Right ventricle myocardium inferior (tissue), 1 donor: ENCODE measurements around the gene FOXE3. TPM values are rescaled to one million over a fixed set of nuclear protein-coding genes. Genes with fewer than 3 reads are reported as not detected.
A peak's percentile ranks its signal among the peaks of the same experiment; 100 is the strongest.

ENCODE experiments used
- ATAC-seq: fragments of 200-7000 bp; cut with Tn5 transposase; one replicate; pipeline ENCODE4 v1.9.1; 2020; ENCODE audit warnings: mild to moderate bottlenecking, moderate library complexity
- DNase-seq: peaks from one replicate; pipeline ENCODE4 v3.0.0; 2021; ENCODE audit errors: missing footprints
- intact Hi-C: fragments of 100-400 bp; cut with DNase I; formaldehyde crosslinking; loops from one replicate; pipeline ENCODE4 v1.11.0; 2022
- total RNA-seq: library from RNA; stranded (reverse); fragmentation: NEBNext Ultra II Directional; extraction: Animal tissue kit (Norgen Biotek cat#: 25700); gene quantifications from one replicate; pipeline ENCODE4 v1.2.1, GENCODE V29; 2021
- donor health status: DM: no; HTN: yes; CAD: no; lungs with severe emphysema.

The FOXE3 gene
- total RNA-seq, 1 donor from 2014 or later = not detected

- intact Hi-C loops = no loop called here
- no peak for DNase-seq
- ATAC-seq = no peak
Observed at GRCh38 chr1:47401761-47402160, 14.3 kb upstream of the FOXE3 start.

DNA sequence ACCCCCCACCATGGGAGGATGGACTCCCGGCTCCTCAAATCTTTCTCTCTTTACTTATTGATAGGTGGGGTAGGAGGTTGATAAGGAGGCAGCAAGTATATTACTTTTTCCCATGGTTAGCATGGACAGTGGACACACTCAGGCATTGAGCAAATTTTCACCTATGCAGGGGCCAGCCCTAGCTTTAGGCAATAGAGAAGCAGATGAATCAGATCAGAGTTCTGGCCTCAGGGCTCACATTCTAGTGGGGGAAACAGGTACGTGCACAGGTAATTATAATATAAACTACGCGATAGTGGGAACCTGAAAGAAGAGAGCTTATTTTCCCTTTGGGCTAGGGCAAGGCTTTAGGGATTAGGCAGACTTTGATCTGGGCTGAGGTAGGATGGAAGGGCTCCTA, 13.5 kb upstream of the FOXE3 start:
- ATAC-seq (no peak), DNase-seq (no peak)
- intact Hi-C loops = no loop called here

GRCh38 chr1:47403321-47403910, 12.7 kb upstream of the FOXE3 start:
- intact Hi-C loops = no loop called here
- DNase-seq = no peak
- ATAC-seq = no peak

DNA sequence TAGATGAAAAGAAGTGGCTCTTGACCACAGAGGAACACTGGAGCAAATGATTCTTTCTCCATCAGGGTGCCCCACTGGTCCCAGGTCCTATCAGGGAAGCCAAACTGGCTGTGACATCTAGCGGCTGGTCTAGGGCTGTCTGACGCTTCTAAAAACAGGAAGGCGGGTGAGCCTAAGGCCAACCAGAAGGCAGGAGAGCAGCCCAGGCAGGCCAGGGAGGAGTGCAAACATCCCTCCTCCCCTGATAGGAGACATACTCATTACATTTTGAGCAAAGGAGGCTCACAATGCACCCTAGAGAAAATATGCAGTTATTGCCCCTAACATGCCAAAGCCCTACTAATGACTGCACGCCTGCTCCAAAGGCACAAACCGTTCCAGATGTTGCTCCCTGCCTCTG, 10.4 kb upstream of the FOXE3 start:
- ATAC-seq = no peak
- no peak for DNase-seq

DNA sequence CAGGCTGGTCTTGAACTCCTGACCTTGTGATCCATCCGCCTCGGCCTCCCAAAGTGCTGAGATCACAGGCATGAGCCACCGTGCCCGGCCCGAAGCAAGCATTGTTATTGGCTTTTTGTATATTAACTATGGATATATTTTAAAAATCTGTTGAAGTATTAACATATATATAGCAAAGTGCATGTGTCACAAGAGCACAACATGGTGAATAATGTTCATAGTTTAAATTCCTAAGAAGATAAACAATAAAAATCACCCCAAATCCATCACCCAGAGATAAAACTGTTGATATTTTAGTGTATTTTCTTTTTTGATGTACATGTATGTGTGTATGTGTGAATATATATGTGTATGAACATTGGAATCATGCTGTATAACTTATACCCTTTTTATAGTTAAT, 9.1 kb upstream of the FOXE3 start:
- intact Hi-C loops = no loop called here
- DNase-seq (no peak), ATAC-seq (no peak)

More for the DNA sequence above, 10.4 kb upstream of the FOXE3 start:
- intact Hi-C loops = no loop called here

- intact Hi-C loops = no loop called here
- ATAC-seq = no peak
- no peak for DNase-seq
Observed at GRCh38 chr1:47407481-47407880, 8.6 kb upstream of the FOXE3 start.

GRCh38 chr1:47409311-47410067, 6.6 kb upstream of the FOXE3 start:
- DNase-seq (no peak), ATAC-seq (peak; percentile 39)
- intact Hi-C loops = no loop called here

- ATAC-seq = no peak
- intact Hi-C loops = no loop called here
- no peak for DNase-seq
Observed at GRCh38 chr1:47410068-47410455, 6.0 kb upstream of the FOXE3 start.

GRCh38 chr1:47411436-47411835, 4.6 kb upstream of the FOXE3 start:
- ATAC-seq = no peak

DNA sequence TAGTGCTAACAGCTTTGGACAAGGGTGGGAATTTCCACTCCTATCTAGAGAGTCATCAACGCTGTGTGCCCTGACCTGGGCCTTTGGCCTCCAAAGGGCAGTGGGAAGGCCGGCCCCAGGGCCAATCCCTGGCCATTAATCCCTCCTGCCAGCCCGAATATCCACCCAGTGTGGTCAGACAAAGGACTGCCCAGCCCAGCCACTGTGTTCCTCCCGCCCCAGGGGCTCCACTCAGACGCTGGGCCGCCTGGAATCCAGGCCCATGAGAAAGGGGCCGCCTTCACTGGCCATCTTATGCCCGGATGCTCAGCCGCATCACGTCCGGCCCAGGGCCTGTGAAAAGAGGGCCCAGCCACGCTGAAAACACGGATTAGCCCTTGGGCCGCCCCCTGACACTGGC, 3.6 kb upstream of the FOXE3 start:
- DNase-seq = no peak
- ATAC-seq = no peak
- intact Hi-C loops = no loop called here

More at GRCh38 chr1:47411436-47411835, 4.6 kb upstream of the FOXE3 start:
- no peak for DNase-seq
- intact Hi-C loops = no loop called here

DNA sequence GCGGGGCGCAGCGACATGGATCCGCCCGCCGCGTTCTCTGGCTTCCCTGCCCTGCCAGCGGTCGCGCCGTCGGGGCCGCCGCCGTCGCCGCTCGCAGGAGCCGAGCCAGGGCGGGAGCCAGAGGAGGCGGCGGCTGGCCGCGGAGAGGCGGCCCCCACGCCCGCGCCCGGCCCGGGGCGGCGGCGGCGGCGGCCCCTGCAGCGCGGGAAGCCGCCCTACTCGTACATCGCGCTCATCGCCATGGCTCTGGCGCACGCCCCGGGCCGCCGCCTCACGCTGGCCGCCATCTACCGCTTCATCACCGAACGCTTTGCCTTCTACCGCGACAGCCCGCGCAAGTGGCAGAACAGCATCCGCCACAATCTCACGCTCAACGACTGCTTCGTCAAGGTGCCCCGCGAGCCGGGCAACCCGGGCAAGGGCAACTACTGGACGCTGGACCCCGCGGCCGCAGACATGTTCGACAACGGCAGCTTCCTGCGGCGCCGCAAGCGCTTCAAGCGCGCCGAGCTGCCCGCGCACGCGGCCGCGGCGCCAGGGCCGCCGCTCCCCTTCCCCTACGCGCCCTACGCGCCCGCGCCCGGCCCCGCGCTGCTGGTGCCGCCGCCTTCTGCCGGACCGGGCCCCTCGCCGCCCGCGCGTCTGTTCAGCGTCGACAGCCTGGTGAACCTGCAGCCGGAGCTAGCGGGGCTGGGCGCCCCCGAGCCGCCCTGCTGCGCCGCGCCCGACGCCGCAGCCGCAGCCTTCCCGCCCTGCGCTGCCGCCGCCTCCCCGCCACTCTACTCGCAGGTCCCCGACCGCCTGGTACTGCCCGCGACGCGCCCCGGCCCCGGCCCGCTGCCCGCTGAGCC, 459 bp downstream of the FOXE3 start:
- ATAC-seq (no peak), DNase-seq (no peak)
- intact Hi-C loops = no loop called here

- no peak for ATAC-seq
- intact Hi-C loops = no loop called here
- DNase-seq = no peak
Observed at GRCh38 chr1:47417170-47418044, 1.3 kb downstream of the FOXE3 start.

DNA sequence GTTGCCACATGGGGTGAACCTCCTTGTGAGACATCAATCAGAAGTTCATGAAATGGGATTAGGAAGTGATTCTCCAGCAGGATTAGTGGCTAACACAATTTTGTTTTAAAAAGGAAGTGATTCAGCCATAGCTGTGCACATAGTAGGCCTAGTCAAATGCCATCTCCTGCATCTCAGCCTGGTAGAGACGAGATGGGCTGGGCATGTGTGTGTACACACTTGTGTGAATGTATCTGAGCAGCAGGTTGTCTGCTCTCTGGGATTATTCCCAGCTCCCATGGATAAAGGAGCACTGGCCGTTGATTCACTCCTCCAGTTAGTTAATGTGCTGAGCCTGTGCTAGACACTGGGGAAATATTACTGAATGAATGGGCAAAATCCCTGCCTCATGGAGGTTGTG, 2.0 kb downstream of the FOXE3 start:
- ATAC-seq = no peak
- intact Hi-C loops = no loop called here
- no peak for DNase-seq

- DNase-seq = no peak
- intact Hi-C loops = no loop called here
- no peak for ATAC-seq
Observed at GRCh38 chr1:47418681-47419325, 2.7 kb downstream of the FOXE3 start.

- ATAC-seq = no peak
- DNase-seq = no peak
- intact Hi-C loops = loop anchor here (5.0 kb wide), 1 partner anchor 243 kb away; no protein-coding TSS in a partner anchor
Observed at GRCh38 chr1:47420547-47420946, 4.5 kb downstream of the FOXE3 start.

GRCh38 chr1:47423872-47424271, 7.8 kb downstream of the FOXE3 start:
- DNase-seq = no peak
- intact Hi-C loops = loop anchor here (5.0 kb wide), 1 partner anchor 247 kb away; no protein-coding TSS in a partner anchor
- ATAC-seq = no peak

- ATAC-seq (peak; percentile 34), DNase-seq (no peak)
- intact Hi-C loops = loop anchor here (5.0 kb wide), 1 partner anchor 247 kb away; no protein-coding TSS in a partner anchor
Observed at GRCh38 chr1:47424336-47424982, 8.4 kb downstream of the FOXE3 start.

DNA sequence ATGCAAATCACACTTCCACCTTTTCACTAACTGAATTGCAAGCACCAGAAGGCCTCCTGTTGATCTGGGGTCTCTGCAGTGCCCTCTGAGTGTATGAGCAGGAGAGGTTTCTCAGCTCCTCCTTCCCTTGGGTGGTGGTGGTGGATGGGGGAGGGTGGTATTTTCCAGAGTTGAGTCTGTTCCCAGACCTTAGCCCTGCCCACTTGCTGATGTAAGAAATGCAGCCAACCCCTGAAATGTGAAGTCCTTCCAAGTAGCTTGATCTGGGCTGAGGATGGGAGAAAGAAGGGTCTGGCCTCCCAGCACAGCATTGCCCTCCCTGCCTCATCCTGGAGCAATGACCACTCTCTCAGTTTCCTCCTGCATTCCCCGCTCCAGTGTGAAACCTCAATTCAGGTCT, 15.4 kb downstream of the FOXE3 start:
- ATAC-seq (no peak), DNase-seq (no peak)
- intact Hi-C loops = loop anchor here (5.0 to 10.0 kb wide), 2 partner anchors 103 to 296 kb away; no protein-coding TSS in a partner anchor
